CD1c-positive myeloid dendritic cell (primary cell): ENCODE data around the gene SLC8B1.

Source experiments
- DNase-seq: peaks from one replicate; pipeline ENCODE4 v3.0.0-alpha.2; 2016; ENCODE audit errors: extremely low spot score

SLC8B1 gene

GRCh38 chr12:113322343-113322742, 12.6 kb downstream of the SLC8B1 start:
- peak; percentile 90 for DNase-seq

DNA sequence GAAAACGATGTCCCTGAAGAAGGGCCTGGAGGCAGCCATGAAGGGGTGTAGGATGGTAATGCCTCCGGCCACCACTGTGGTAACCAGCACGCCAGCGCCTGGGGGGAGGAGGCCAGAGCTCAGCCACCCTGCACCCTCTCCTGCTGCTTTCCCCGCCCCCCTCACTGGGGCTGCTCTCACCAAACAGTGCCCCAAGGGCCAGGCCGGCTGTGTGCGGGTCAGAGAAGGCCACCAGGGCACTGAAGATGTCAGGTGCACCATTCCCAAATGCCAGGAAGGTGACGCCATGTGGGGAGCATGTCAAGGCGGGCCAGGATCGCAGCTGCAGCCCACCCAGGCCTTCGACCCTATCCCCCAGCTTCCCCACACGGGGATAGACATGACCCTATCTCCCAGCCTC, 14.5 kb downstream of the SLC8B1 start:
- no peak for DNase-seq

- DNase-seq = no peak
Observed at GRCh38 chr12:113318900-113319628, 15.8 kb downstream of the SLC8B1 start.

DNA sequence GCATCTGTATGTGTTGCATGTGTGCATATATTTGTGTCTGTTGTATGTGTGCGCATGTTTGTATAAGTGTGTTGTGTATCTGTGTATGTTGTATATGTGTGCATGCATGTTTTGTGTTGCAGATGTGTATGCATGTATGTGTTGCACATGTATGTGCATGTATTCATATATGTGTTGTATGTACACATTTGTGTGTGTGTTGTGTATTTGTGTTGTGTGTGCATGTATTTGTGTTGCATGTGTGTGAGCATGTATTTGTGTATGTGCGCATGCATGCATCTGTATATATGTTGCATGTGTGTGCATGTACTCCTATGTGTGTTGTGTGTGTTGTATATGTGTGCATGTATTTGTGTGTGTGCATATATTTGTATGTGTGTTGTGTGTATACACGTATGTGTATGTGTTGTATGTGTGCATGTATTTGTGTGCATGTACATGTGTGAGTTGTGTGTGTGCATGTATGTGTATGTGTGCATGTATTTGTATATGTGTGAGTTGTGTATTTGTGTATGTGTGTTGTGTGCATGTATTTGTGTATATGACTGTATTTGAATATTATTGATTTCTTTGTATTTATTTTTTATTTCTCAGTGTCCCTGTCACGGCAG, 16.8 kb downstream of the SLC8B1 start:
- no peak for DNase-seq

- no peak for DNase-seq
Observed at GRCh38 chr12:113317122-113317521, 17.8 kb downstream of the SLC8B1 start.

GRCh38 chr12:113316155-113316554, 18.8 kb downstream of the SLC8B1 start:
- DNase-seq = no peak

DNA sequence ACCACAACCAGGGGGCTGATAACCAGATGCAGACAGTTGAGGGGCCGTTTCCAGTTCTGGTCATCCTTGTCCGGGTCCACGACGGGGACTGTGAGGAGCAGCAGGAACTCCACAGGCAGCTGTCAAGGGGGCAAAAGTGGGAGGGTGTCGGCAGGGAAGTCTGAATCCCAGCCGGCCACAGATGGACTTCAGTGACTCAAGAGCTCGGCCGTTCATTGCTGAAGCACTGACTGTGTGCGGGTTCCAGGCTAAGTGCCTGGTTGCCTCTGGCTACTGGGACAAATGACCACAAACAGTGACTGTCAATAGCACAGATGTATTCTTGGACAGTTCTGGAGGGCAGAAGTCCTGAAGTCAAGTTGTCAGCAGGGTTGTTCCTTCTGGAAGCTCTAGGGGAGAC, 19.6 kb downstream of the SLC8B1 start:
- DNase-seq = no peak

GRCh38 chr12:113314121-113314529, 20.8 kb downstream of the SLC8B1 start:
- DNase-seq = no peak

DNA sequence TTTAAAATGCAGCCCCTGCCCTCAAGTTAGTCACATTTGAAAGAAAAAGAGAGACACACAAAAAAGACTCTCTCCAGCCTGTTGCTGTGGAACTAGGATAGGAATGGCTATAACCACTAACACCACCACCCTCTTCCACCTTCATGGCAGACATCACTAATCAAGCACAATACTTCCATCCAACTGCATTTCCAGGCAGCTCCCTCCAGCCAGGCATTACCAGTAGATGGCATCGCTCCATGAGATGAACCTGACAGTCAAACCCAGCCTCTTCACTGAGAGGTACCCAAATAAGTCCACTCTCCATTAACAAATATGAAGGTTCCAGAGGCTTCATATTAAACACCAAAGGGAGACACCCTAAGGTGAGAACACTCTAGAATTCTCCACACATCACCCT, 24.4 kb downstream of the SLC8B1 start:
- DNase-seq = no peak

DNA sequence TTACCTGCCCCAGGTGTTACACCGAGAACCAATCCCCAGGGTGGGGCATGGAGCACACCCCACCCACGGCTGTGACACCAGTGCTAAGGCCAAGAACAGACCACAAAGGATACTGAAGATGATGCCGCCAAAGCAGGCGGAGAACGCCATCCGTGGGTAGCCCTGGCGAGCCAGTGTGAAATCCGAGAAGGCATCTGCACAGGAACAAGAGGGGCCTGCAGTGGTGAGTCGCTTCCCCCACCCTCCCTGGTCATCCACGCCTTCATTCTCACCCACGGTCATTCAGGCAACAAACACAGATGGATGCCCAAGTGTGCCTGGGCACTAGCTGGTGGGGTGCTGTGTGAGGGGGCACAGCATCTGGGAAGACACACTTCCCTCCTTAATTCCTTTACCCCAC, 28.5 kb downstream of the SLC8B1 start:
- no peak for DNase-seq

DNA sequence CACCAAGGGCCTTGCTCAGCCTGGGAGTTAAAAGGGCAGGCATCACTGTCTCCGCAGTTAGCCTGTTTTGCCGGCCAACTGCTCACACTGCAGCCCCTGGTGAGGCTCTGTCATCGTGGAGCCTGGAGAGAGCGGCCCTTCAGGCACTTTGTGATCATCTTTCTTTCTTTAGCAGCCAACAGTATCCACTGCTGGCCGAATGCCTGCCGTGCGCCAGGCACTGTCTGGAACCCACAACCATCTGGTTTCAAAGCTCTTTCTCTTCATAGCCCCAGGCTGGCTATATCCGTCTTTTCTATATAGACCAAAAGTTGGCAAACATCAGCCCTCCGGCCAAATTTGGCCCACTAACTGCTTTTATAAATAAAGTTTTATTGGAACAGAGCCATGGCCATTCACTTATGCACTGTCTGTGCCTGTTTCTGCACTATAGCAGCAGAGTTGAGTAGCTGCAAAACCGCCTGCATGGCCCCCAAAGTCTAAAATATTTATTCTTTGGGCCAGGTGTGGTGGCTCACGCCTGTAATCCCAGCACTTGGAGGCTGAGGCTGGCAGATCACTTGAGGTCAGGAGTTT, 29.5 kb downstream of the SLC8B1 start:
- DNase-seq = no peak

- peak; percentile 61 for DNase-seq
Observed at GRCh38 chr12:113302886-113303640, 31.8 kb downstream of the SLC8B1 start.

DNA sequence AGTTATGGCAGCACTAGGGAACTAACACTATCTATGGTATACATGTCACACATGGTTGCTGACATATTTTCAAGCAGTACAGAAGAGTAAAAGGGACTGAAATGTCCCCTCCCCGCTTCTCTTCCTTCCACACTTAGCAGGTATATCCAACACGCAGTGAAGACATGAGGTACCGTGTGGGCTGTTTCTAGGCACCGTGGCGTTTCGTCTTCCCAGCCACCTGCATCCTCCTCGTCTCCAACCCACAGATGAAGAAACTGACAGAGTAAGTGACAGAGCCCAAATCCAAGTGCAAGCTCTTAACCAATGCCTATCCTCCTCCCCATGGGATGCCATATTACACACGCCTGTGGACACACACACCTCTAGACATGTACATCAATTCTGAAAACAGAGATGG, 32.4 kb downstream of the SLC8B1 start:
- DNase-seq = no peak

- no peak for DNase-seq
Observed at GRCh38 chr12:113301811-113302210, 33.1 kb downstream of the SLC8B1 start.

DNA sequence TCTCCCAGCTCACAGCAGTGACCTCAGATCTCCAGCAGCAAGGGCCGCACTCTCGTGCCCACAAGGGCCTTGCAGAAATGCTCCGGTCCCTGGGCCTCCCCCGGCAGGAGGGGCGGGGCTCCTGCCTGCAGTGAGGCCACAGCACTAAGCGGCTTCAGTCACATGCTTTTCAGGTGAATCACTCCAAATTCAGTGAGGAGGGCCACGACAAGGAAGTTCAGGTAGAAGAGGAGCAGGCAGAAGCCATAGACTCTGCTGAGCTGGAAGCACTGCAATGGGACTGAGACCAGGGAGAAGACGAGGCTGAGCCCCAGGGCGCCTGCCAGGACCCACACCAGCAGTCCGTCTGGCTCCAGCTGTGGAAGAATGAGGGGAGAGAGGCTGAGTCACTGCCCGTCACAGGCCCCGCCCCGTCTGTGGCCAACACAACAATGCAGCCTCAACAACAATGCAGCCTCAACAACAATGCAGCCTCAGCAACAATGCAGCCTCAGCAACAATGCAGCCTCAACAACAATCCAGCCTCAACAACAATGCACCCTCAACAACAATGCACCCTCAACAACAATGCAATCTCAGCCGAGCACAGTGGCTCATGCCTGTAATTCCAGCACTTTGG, 35.2 kb downstream of the SLC8B1 start:
- no peak for DNase-seq

GRCh38 chr12:113298861-113299545, 35.9 kb downstream of the SLC8B1 start:
- no peak for DNase-seq

DNA sequence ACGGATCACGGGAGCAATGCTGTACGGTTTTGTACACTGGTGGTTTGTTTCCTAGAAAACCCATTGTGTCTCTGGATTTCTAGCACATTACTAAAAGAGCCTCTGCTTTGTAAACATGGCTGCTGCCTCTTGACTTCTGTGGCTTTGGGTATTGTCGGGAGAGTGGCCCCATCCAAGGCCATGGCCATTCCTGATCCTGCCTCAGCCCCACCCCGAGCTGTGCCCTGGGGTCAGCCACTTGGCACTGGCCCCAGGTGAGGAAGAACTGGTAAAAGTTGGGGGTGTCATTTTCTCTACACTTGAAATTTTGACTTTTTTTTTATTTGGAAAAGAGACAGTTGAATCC, 36.5 kb downstream of the SLC8B1 start:
- DNase-seq = no peak

GRCh38 chr12:113297621-113298471, 37.1 kb downstream of the SLC8B1 start:
- DNase-seq = no peak

DNA sequence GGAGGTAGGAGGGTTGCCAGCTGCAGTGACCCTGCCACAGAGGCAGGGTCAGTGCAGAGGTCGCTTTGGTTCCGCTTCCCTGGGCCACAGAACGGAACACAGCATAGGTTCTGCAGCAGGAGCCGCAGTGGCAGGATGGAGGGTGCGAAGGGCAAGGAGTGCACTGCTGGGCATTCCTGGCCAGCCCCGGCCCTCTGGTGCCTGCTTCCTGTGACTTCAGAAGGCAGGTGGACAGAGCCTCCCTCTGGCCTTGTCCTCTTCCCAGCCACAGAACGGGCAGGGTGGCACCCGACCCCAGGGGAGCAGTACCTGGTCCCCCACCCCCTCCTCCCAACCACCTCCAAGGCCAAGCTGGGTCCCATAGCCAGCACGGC, 37.7 kb downstream of the SLC8B1 start:
- DNase-seq = no peak

DNA sequence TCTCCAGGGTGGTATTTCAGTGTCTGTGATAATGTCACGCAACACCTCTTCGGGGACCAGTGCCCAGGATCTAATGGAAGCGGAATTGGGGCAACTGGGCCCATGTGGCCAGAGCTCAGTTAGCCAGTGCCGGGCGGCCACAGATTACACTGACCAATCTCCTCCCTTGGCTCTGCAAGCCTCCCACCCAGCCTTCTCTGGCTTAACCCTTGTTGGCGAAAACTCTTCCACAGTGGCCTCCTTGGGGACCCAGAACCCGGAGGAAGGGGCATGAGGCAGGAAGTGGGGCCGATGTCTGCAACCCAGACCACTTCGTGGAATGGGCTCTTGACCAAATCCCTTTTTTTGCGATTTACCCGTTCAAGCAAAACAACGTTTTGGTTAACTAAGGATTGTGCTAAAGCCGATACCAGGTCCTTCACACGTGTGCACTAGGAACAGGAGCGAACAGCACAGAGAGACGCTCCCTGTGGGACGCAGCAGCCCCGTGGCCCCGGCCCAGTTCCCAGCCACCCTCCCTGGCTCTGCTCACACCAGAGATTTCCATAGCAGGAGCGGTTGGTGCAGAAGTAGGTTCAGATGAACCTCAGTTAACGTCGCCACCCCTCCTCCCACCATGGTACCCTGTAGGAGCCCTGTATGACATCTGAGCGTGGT, 38.2 kb downstream of the SLC8B1 start:
- no peak for DNase-seq
